K562 (cell line): Measurements from ENCODE around the gene RNPEPL1. TPM values are rescaled to one million over a fixed set of nuclear protein-coding genes. Genes with fewer than 3 reads are reported as not detected.
A peak's percentile ranks its signal among the peaks of the same experiment; 100 is the strongest.

Experiments used
- DIDO1 ChIP-seq: fragments of 450-650 bp; IDR thresholded peaks from 2 replicates; pipeline ENCODE4 v1.6.1; 2016; ENCODE audit warnings: low read depth, missing biosample characterization, missing genetic modification characterization
- ETV1 ChIP-seq: fragments of 450-650 bp; conservative IDR thresholded peaks from 2 replicates; pipeline ENCODE4 v1.6.1; 2016; ENCODE audit warnings: missing genetic modification characterization, control low read depth, low read depth, missing compliant biosample characterization
- KDM4B ChIP-seq, 2 experiments: fragments of 450-650 bp in 1 of 2; sonication (generic) in 1 of 2; IDR thresholded peaks; 2 replicates each; pipeline ENCODE4 v1.6.1; 2016 to 2017; ENCODE audit warnings: borderline replicate concordance in 2 of 2, antibody characterized with exemption in 1 of 2, low read depth in 1 of 2, mild to moderate bottlenecking in 1 of 2
- MGA ChIP-seq: fragments of 450-650 bp; IDR thresholded peaks from 2 replicates; pipeline ENCODE4 v1.6.1; 2016; ENCODE audit warnings: mild to moderate bottlenecking, moderate library complexity
- SIN3A ChIP-seq, 2 experiments: fragments of 150-350 bp in 1 of 2; IDR thresholded peaks; 2 replicates each; pipeline ENCODE4 v1.6.1; 2011 to 2016; ENCODE audit warnings: borderline replicate concordance in 2 of 2, low read depth in 2 of 2, low read length in 2 of 2, mild to moderate bottlenecking in 2 of 2, moderate library complexity in 2 of 2; ENCODE audit not compliant: control insufficient read depth in 1 of 2
- SMAD2 ChIP-seq: fragments of 150-350 bp; IDR thresholded peaks from 2 replicates; pipeline ENCODE4 v1.6.1; 2014; ENCODE audit warnings: low read depth, mild to moderate bottlenecking, low read length
- polyA plus RNA-seq, 8 experiments: library from polyadenylated mRNA; depleted of rRNA in 4 of 8; stranded (reverse) in 5 of 8; unstranded in 3 of 8; fragments of >200 nt; fragmentation: Nextera tagmentation in 2 of 8; fragmentation: Illumina TruSeq in 1 of 8; extraction: Ambion mirVana in 2 of 8; extraction: Trizol in 1 of 8; gene quantifications; 2 replicates each; pipeline versions ENCODE4 v1.2.1 to v1.2.3, GENCODE V29; 2011 to 2014; ENCODE audit warnings: inconsistent platforms in 1 of 8, missing spikeins in 1 of 8
- total RNA-seq, 7 experiments: library from RNA; depleted of rRNA in 6 of 7; stranded (reverse); fragments of >200 nt in 6 of 7; fragmentation: Illumina TruSeq in 2 of 7; extraction: Trizol in 2 of 7; gene quantifications; 2 replicates each; pipeline versions ENCODE4 v1.2.1 to v1.2.3, GENCODE V29; 2011 to 2021; ENCODE audit warnings: low replicate concordance in 1 of 7

The RNPEPL1 gene
- total and polyA plus RNA-seq, 9 of the 15 experiments (the other 6 are each of a cell fraction or from before 2014, with no cell fraction given), result 0.07 to 38.7 (median 5.6) TPM

GRCh38 chr2:240586198-240586918, 18.1 kb downstream of the RNPEPL1 start, which contains the start of gene CAPN10 (continued):
- TF ChIP-seq MGA (peak; percentile 56), DIDO1 (tag) (peak; percentile 65; the same call in 1 of the 2 replicates), SIN3A (IDR thresholded peaks at IDR 0.05; ENCODE audit: borderline replicate concordance in 2 of 2, control insufficient read depth in 1 of 2, low read depth in 2 of 2, low read length in 2 of 2) (peak in 1 of 2 experiments; percentile 76; a peak in 2 of 4 replicates), SMAD2 (no peak), ETV1 (tag) (peak; percentile 68), KDM4B (IDR thresholded peaks at IDR 0.05; ENCODE audit: borderline replicate concordance in 2 of 2, low read depth in 1 of 2) (peak in 1 of 2 experiments; percentile 73; a peak in 1 of 4 replicates)
- TF ChIP-seq, all 486 proteins: peak for 91
